Calu3 (cell line): Measurements from ENCODE around the gene CHST3. TPM values are rescaled to one million over a fixed set of nuclear protein-coding genes. Genes with fewer than 3 reads are reported as not detected.

Experiments
- BruUV-seq: library from RNA; stranded (reverse); fragments of 400-500 nt; replicated peaks from 2 replicates; lab custom pipeline; 2021; lab: Mats Ljungman, UMichigan
- CTCF ChIA-PET: fragments of 300-600 bp; sonication (Branson Sonifier 250); formaldehyde crosslinking; loops from one replicate; lab custom pipeline; 2022; ENCODE audit warnings: antibody characterized with exemption; lab: Charles Lee
- DNase-seq: peaks from one replicate; pipeline ENCODE4 v3.0.0; 2022
- H3K27ac Mint-ChIP-seq: one replicate; pipeline ENCODE4 v1.8.0; 2022; ENCODE audit warnings: mixed read lengths; ENCODE audit not compliant: unreplicated experiment
- H3K27me3 Mint-ChIP-seq: one replicate; pipeline ENCODE4 v1.8.0; 2022; ENCODE audit warnings: mixed read lengths; ENCODE audit not compliant: unreplicated experiment
- H3K36me3 Mint-ChIP-seq: one replicate; pipeline ENCODE4 v1.8.0; 2022; ENCODE audit warnings: mild to moderate bottlenecking, moderate library complexity, mixed read lengths; ENCODE audit not compliant: insufficient read depth, unreplicated experiment
- H3K4me1 Mint-ChIP-seq: one replicate; pipeline ENCODE4 v1.8.0; 2022; ENCODE audit warnings: mild to moderate bottlenecking, low read depth, mixed read lengths; ENCODE audit not compliant: unreplicated experiment
- H3K4me3 Mint-ChIP-seq: one replicate; pipeline ENCODE4 v1.8.0; 2022; ENCODE audit warnings: mild to moderate bottlenecking, low read depth, moderate library complexity, mixed read lengths; ENCODE audit not compliant: unreplicated experiment
- H3K9me3 Mint-ChIP-seq: one replicate; pipeline ENCODE4 v1.8.0; 2022; ENCODE audit warnings: low read depth, mixed read lengths; ENCODE audit not compliant: unreplicated experiment
- CTCF ChIP-seq: fragments of 200-600 bp; IDR thresholded peaks from one replicate; pipeline ENCODE4 v1.8.0; 2022; ENCODE audit warnings: antibody characterized with exemption; ENCODE audit not compliant: unreplicated experiment
- intact Hi-C: fragments of 100-400 bp; cut with micrococcal nuclease; formaldehyde crosslinking; loops from one replicate; pipeline ENCODE4 v1.10.0; 2022; ENCODE audit not compliant: unreplicated experiment
- total RNA-seq: library from RNA; stranded (reverse); gene quantifications from 2 replicates; pipeline ENCODE4 v1.2.3, GENCODE V29; 2022

Gene CHST3
- total RNA-seq, 1 experiment from 2014 or later = 32.4 TPM

DNA sequence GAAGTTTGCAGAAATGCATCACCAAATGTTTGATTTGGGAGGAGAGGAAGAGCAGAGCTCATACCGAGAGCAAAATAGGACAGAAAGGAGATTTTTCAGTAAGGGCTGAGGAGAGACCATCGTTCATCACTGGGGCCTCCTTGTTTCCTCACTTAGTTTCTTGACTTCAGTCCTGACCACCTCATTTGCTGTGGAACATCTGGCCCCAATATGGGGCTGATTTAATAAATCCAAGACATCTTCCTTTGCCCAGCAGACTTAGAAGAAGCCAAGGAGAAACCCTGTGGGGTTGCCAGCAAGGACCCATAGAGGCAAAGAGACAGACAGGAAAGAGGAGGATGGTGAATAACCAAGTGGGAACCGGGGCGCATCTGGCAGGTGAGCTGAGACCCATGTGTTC lies 60.4 kb downstream of the CHST3 start:
- no peak for TF ChIP-seq CTCF
- no peak overlapping the region for H3K27ac Mint-ChIP-seq
- peaks cover 31% of the 10 kb centered on the region for H3K4me1 Mint-ChIP-seq
- no peak for DNase-seq
- CTCF ChIA-PET = no interaction called here
- no peak overlapping the region for H3K4me3 Mint-ChIP-seq
- peaks cover 4% of the 10 kb centered on the region for H3K36me3 Mint-ChIP-seq
- BruUV-seq = no TSS peak
- intact Hi-C loops = no loop called here
- H3K27me3 Mint-ChIP-seq = no peaks in the 10 kb centered on the region
- no peaks in the 10 kb centered on the region for H3K9me3 Mint-ChIP-seq

- Mint-ChIP-seq H3K27me3 (no peaks in the 10 kb centered on the region), H3K4me1 (peaks cover 31% of the 10 kb centered on the region), H3K9me3 (no peaks in the 10 kb centered on the region), H3K4me3 (no peak overlapping the region), H3K36me3 (peaks cover 4% of the 10 kb centered on the region), H3K27ac (no peak overlapping the region)
- BruUV-seq = no TSS peak
- no peak for DNase-seq
- TF ChIP-seq CTCF = no peak
- intact Hi-C loops = loop anchor here (5.0 kb wide), 1 partner anchor 58 kb away; no protein-coding TSS in a partner anchor
- CTCF ChIA-PET = no interaction called here
These were observed 61.2 kb downstream of the CHST3 start for GRCh38 chr10:72025400-72025799.

DNA sequence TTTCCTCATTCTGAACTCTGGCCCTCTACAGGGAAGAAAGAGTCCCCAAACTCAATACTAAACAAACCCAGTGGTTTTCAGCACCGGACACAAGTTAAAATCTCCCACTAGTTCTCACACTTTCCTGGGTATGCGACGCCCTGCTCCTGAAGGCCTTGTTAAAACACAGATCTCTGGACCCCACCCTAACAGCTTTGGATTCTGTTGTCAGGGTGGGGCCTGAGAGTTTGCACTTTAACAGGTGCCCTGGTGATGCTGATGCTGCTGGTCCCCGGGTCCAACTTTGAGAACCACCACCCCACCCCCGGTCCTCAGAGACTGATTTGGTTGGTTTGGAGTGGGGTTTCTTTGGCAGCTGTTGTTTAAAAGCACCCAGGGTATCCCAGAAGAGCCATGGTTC lies 61.6 kb downstream of the CHST3 start:
- intact Hi-C loops = loop anchor here (5.0 kb wide), 1 partner anchor 59 kb away; no protein-coding TSS in a partner anchor
- no TSS peak for BruUV-seq

DNA sequence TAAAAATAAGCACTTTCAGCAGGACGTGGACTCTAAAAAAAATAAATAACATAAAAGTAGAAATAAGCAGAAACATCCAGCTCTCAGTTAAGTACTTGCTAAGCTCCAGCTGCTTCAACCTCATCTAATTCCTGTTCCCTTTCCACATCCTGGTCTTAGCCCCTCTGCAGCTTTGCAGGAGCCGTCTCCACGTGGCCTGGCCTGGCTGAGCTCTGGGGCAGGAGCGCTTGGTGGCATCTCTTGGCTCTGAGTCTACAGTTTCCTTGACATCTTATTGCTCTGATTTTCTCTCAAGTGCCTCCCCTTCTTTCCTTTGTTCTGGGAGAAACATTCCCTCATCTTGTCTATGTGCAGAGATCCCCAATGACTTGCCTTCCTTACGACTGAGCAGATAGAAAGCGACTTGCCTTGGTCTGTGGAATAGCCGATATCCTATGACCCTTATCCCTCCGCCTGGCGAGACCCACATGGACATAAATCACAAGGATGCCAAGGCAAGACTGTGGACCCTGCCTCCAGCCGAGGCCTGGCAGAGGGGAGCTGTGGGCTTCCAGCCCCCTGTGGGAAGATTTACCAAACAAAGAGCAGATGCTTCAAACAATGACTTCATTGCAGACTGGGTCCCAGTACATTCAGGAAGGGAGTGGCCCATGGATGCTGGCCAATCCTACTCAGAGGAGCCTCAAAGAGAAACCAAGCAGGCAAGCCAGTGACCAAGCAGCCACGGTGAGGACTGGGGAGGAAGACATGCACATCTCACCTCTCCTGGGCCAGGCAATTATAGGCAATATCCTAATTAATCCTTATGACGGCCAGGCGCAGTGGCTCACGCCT lies 62.3 kb downstream of the CHST3 start:
- H3K36me3 Mint-ChIP-seq = peaks cover 4% of the 10 kb centered on the region
- no peaks in the 10 kb centered on the region for H3K27me3 Mint-ChIP-seq
- TF ChIP-seq CTCF = no peak
- peaks cover 31% of the 10 kb centered on the region for H3K4me1 Mint-ChIP-seq
- DNase-seq = peak; percentile 41
- CTCF ChIA-PET = no interaction called here
- no TSS peak for BruUV-seq
- no peak overlapping the region for H3K4me3 Mint-ChIP-seq
- intact Hi-C loops = loop anchor here (5.0 kb wide), 1 partner anchor 59 kb away; no protein-coding TSS in a partner anchor
- H3K27ac Mint-ChIP-seq = no peak overlapping the region
- H3K9me3 Mint-ChIP-seq = no peaks in the 10 kb centered on the region

More for the DNA sequence above, 61.6 kb downstream of the CHST3 start:
- Mint-ChIP-seq H3K4me3 (no peak overlapping the region), H3K36me3 (peaks cover 4% of the 10 kb centered on the region), H3K27ac (no peak overlapping the region), H3K4me1 (peaks cover 31% of the 10 kb centered on the region), H3K9me3 (no peaks in the 10 kb centered on the region), H3K27me3 (no peaks in the 10 kb centered on the region)
- TF ChIP-seq CTCF = no peak
- no peak for DNase-seq
- CTCF ChIA-PET = no interaction called here
